NCI-H748 (cell line): ENCODE results near the gene IFNGR2.

ENCODE experiments used
- DNase-seq: peaks from one replicate; lab custom pipeline; 2025; ENCODE audit not compliant: unreplicated experiment; lab: John Stamatoyannopoulos, UW

IFNGR2 gene

DNA sequence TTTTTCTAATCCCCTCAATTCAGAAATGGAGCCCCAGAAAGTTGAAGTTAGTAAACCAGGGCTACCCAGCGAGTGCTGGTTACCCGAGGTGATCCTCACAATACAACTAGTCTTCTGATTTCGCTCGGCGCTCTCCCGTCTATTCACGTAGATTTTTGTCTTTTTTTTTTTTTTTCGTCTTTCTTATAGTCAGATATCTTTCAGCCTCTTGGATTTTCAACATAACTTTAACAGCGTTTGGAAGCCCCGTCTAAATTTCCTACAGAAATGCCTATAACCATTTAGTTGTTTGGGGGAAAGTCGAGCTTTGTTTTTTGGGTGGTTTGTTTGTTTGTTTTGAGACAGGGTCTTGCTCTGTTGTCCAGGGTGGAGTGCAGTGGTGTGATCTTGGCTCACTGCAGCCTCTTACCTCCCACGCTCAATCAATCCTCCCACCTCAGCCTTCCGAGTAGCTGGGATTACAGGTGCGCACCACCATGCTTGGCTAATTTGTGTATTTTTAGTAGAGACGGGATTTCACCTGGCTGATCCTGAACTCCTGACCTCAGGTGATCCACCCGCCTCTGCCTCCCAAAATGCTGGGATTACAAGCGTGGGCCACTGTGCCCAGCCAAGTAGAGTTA lies 77.4 kb downstream of the IFNGR2 start:
- no peak for DNase-seq

DNA sequence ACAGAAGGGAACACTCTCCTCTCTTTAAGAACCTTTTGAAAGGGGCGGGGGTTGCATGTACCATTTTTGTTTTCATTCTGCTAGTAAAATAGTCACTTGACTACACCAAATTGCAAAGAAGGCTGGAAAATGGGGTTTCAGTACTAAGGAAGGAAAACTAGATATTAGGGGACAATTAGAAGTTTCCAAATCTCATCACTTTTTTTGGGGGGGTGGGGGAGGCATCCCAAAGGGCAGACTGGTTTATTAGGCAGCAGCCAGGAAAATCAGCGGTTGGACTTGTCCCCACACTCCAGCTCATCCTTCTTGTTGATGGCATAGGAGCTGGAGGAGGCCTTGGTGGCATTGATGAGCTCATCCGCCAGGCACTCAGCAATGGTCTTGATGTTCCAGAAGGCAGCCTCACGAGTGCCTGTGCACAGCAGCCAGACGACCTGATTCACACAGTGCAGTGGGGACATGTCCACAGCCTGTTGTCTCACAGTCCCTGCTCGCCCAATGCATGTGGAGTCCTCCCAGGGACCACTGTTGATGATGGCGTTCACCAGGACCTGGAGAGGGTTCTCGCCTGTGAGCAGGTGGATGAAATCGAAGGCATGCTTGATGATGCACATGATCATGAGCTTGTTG lies 78.2 kb downstream of the IFNGR2 start:
- no peak for DNase-seq
